Measurements from ENCODE around the gene ALOX12B.

The ALOX12B gene

DNA sequence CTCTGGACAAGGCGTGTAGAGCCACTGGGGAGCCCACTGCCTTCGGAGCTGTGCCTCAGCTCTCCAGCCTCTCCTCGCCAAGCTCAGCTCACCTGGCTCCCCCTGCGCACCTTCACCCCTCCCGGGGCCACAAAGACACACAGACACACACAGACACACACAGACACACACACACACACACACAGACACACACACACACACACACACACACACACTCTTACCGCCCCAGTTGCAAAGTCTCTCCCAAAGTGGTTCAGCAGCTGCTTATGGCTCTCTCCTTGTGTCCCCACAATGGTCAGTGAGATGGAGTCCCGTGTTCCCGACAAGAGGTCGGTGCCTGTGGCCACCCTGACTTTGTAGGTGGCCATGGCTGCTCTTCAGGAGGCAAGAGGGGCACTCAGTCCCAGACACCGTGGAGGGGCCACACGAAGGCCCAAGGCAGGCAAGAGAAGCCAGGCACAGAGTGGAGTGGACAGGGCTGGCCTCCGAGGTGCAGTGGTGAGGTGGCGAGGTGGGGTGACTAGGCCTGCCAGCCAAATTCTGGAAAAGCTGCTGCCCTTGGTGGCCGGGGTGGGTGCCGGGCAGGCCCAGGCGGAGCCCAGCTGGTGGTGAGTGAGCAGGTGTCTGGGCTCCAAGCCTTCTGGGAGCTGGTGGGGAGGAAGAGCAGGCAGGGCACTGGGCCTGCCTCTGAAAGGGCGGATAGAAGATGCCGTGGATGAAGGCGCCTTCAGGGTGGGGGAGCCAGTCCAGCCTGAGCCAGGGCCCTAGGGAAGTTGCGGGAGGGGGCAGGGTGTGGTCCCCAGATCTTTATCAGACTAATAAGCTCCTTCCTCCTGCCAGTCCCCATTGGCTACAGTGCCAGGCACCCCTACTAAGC lies at the start of gene ALOX12B:
Gene ALOX12B (minus strand): TSS at position 642 of the 877 bp plus-strand sequence. CDS start 274 bp downstream, at position 368.
- no peak for DNase-seq

DNA sequence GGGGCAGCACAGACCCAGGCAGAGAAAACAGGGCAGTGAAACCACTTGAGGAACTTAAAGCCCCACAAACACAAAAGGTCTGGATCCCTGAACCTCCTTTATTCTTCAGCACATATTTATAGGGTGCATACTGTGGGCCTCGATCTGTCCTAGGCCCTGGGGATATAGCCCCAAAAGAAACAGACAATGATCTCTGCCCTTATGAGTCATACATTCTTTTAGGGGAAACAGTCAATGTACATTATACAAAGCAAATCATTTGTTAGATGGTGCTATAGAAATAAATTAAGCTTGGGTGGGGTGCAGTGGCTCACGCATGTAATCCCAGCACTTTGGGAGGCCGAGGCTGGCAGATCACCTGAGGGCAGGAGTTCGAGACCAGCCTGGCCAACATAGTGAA lies 46.4 kb upstream of the ALOX12B start:
- DNase-seq: no peak

DNA sequence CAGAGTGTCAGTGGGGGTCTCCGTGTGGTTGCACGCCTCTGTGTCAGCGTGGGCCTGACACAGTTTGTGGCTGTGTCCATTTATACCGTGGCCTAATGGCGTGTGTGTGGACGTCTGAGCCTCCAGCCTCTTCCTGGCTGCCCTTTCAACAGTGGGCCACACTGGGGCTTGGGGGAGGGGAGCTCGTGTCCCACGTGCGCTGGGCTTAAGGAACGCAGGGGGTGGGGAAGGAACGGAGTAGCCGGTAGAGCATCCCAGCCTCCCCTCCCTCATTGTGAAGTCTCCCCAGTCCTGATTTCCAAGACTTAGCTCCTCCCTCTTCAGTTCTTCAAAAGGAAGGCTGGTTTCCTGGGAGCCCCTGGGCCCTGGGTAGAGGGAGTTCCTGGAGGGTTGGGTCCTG lies 45.9 kb upstream of the ALOX12B start:
- no peak for DNase-seq

DNA sequence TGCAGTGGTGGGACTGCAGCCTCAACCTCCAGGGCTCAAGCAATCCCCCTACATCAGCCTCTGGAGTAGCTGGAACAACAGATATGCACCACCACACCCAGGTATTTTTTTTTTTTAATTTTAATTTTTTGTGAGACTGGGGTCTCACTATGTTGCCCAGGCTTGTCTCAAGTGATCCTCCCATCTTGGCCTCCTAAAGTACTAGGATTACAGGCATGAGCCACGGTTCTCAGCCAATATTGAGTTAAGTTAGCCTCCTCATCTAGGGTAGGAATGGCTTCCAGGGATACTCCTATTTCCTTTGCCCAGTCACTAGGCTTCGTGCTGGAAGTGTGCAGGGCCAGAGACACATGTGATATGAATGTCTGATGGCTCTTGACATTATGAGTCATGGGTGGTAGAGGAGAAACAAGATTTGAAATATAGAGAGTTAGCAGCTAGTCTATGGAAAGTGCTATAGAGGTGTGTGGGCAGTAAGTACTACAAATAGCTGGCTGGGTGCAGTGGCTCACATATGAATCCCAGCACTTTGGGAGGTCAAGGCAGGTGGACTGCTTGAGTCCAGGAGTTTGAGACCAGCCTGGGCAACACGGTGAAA lies 44.4 kb upstream of the ALOX12B start:
- no peak for DNase-seq

DNA sequence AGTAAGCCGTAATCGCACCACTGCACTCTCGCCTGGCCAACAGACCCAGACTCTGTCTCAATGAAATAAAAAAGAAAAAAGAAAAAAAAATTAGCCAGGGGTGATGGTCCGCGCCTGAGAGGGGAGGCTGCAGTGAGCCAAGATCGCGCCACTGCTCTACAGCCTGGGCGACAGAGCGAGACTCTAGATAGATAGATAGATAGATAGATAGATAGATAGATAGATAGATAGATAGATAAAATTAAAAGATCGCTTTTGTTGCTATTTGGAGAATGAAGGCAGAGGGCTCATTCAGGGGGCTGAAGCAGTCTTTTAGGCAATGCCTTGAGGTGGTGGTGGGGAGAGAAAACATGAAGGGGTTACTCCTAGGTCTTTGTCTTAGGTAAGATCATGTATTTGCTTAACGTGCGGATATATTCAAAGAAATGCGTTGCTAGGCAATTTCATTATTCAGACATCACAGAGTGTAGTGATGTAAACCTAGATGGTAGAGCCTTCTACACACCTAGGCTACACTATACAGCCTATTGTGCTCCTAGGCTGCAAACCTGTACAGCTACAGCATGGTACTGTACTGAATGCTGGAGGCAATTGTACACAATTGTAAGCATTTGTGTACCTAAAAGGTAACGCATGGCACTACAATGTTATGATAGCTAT lies 40.7 kb upstream of the ALOX12B start:
- DNase-seq: no peak

DNA sequence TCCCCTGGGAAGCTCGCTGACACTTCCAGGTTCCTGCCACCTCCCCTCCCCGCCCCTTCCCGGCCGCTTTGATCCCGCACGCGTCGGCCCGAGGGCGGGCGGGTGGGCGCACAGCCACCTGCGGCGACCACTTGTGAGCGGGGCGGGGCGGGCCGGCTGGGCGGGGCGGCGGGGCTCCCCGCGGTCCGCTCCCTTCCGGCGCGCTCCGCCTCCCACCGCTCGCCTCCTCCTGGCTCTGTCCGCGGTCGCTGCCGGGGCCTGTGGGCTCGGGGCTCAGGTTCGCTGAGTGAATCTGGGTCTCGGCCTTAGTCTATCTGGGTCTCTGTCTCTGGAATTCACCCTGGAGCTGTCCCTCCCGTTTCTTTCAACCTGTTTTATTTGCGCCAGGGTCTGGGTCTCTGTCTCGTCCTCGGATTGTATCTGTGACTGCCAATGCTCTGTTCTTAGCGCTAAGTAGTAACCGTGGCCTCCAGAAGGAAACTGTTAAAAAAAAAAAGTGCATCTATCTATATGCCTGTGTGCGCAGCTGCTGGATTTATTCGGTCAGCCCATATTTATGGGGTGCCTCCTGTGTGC lies 39.1 kb upstream of the ALOX12B start:
- no peak for DNase-seq

DNA sequence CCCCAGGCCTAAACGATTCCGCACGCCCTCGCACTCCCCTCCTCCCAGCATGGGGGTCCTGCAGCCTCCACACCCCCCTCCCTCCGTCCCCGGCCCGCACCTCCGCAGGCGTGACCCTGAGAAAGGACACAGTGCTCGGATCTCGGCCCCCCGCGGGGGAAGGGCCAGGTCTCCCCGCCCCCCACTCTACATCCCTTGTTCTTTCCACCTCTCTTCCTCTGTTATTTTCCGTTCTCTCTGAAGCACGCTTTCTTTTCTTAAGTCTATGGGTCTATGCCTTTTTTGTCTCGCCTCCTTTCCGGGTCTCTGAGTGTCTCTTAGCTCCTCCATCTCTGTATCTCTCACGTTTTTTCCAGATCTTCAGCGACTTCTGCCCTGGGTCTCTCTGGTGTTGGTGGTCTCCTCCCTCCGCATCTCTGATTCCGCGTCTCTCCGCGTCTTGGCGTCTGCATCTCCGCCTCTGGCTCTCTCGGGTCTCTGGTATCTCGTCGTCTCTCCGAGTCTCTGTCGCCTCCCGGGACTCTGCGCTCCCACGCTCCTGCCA lies 38.5 kb upstream of the ALOX12B start:
- DNase-seq: no peak

DNA sequence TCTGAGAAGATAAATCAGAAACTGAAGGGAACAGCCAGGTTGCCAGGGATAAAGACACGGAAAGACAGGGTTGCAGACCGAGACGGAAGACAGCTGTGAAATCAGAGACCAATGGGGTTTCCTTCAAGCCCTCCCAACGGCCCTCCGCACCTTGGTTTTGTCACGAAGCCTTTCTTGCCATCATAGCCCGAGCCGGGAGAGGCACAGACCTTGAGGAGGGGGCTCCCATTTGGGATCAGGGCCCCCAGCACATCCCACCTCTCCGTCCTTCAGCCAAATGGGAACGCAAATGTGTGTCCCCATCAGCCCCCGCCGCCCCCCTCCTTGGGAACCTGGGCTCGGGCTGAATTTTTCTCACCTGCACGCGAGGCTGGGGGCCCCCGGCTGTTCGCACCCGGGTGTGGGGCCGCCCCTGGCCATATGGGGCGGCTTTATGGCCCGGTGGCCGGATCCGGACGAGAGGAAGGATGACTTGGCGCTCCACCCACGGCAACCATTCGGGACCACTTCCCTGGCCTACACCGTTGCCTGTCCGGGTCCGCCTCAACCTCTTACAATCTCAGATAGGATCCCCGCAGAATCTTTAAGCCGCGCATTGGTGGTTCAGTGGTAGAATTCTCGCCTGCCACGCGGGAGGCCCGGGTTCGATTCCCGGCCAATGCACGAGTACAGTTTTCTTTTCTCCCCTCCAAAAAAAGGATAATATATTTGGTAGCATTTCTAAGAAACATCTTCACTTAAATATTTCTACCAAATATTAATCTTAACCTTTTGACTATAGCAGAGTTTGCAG lies 37.8 kb upstream of the ALOX12B start:
- no peak for DNase-seq

DNA sequence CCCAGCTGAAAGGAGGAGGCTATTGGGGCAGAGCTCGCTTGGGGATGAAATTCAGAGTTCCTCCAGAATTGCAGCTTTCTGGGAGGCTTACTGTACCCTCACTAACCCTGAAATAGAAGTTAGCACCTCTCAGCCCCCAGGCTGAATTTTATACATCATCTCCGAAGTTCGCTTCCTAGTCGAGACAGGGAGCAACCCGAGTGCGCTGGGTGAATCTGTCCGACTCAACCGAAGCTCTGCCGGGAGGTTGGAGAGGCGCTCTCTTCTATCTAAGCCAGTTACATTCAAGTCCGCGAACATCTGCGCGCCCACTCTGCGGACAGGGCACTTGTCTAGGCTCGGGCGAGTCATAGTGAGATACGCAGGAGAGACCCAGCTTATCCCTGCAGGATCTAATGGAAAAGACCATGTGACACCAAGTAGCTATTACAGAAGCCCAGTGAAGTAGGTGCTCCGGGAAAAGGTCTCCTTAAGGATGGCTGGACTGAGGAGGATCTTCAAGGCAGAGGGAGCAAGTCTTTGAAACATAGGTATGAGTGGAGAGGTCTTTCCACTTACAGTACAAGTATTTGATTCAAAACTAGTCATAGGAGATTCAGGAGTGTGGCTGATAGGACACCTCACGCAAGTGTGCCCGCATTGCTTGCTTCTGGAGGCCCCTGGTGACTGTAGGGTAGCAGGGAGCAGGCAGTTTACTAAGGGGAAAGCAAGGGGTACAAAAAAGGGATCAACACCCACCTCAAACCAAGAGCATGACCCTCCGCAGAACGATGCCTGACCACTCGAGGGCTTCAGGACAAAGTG lies 37.0 kb upstream of the ALOX12B start:
- DNase-seq: no peak

DNA sequence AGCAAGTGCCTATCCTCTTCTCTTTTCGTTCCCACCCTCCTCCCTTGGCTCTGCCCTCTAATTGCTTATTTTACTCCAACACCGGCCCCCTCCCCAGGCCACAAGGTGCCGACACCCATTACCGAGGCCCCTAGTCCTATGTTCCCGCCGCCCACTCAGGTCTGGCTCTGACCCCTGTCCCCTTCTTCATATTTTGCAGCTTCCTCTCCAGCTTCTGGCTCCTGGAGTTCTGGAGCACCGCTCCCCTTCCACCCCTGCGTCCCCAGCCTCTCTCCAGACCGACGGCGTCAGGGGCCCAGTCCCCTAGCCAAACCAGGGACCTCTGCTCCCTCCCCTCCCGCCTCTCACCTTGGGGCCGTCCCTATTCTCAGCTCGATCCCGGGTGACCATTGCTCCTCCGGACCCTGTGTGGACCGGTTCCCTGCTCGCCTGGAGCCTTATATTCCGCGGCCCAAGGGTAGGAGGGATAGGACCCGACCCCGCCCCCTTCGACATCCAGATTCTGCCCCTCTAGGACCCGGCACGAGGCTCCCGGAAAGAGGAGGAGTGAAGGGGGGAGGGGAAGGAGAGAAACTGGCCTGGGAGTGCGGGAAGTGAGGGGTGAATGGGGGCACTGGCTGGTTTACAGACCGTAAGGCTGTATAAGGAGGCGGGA lies 36.3 kb upstream of the ALOX12B start, which contains the start of gene HES7:
Gene HES7 (minus strand): TSS at position 412 of the 655 bp plus-strand sequence. CDS start 22 bp downstream, at position 390.
- DNase-seq: no peak

DNA sequence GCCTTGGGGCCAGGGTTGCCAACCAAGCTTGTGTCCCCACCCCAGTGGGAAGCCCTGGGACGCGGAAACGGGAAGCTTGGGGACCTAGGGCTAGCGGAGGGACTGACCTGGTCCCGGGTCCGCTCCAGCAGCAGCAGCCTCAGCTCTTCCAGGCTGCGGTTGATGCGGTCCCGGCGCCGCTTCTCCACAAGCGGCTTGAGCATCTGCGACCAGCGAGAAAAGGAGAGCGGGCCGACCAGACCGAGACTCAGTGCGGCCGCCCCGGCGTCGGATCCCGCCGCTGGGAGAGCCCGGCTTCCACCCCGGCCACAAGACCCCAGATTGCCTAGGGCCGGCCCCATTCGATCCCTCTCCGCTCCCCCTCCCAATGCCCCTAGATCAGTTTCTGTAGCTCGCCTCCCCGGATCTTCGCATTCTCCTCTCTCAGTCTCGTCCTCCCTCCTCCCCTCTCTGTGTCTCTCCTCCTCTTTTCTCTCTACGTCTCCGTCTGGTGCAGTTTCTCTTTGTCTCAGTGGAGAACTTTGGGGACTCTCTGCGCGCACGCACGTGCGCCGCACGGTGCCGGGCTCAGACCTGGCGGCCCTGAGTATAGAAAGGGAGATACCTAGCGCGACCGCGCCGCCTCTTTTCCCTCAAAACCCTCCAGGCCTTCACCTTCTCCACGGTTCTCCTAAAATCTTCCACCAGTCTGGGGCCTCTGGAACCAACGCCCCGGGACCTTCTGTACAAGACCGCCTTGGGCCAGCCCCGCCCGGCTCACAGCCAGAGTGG lies 35.6 kb upstream of the ALOX12B start:
- DNase-seq: no peak

DNA sequence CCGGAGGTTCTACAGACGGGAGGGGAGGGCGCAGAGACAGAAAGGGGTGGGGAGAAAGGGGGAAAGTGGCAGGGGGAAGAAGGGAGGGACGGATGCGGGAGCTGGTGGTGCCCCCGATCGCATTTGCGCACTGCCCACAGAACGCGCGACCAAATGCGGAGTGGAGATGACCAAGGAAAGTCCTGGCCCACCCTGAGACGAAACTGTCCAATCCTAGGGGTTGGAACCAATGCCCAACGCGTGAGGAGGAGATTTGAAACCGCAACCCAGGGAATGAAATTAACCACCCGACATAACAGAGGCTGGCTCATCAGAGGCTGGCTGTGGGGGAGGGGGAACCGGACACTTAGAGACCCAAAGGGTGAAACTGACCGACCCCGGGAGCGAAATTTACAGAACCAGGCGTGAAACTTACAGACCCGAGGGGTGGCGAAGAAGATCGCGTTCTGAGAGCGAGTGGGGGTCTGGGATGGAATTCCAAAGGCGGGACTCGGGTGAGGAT lies 35.0 kb upstream of the ALOX12B start:
- DNase-seq: no peak

DNA sequence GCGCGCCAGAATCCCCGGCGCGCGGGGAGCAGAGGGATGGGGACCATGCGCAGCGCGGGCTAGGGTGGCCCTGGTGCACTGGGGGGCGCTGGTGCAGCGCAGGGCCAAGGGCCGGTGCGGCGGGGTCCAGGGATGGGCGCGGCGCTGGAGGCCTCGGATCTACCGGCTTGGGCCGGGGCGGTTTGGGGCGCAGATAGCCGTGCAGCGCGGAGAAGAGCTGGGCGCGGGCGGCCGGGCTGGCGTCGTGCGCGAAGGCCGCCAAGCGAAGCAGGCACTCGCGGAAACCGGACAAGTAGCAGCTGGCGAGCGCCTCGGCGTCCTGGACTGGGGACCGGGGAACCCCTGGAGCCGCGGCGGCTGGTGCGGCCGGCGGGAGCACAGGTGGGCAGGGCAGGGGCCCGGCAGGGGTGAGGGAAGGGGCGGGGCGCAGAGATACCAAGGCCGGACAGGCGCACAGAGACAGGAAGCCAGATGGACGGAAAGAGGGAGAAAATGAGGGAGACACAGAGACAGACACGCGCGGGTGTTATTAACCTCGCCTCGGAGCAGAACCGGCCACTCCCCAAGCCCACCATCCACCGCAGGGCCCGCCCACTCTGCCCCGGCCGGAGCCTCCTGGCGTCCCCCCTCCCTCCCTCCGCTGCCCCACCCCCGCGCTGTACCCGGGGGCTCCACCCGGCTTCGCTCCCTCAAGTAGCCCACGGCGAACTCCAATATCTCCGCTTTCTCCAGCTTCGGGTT lies 34.3 kb upstream of the ALOX12B start:
- no peak for DNase-seq

DNA sequence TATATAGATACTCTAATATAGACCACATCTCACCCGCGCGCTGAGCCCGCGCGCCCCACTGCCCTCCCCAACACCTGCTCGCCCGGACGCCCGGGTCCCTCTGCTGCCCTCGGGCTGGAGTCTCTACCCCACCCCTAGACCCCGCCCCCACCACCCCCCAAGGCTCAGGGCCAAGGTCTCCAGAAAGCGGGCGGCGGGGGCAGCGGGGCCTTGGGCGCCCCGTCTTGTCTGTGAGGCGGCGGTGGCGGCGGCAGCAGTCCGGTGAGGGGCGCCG lies 33.8 kb upstream of the ALOX12B start:
- DNase-seq: no peak

DNA sequence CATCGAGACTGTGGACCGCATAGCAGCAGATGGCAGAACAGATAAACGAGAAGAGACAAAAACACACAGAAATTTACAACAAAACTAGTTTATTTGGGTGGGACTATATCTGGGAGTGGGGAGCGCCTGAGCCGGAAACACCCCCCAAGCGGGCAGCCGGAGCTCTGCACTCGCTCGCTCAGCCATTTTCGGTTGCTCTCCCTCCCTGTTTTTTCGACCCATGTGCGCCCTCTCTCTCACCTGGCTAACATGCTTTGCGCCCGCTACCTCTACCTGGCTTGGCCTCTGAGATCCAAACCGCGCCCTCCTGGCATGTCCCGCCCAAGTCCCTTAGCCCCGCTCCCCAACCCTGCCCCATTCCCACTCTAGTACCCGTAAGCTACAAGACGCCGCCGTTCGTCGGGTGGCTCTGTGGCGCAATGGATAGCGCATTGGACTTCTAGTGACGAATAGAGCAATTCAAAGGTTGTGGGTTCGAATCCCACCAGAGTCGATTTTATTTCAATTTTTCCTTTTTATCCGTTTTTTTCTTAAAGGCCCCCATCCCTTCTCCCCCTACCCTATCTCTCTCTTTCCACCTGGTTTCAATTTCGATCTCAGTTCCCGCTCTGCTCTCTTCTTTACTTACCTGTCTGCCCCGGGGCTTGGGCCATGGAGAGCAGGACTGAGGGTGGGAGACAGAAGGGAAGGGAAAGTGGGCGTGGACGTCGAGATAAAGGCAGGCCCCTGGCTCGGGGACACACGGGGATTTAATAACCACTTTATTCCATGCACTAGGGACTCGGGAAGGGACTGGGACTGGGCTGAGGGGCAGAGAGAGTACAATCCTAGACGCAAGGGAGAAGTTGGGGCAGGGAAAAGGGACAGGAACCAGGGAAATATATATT lies 33.2 kb upstream of the ALOX12B start:
- DNase-seq: no peak

DNA sequence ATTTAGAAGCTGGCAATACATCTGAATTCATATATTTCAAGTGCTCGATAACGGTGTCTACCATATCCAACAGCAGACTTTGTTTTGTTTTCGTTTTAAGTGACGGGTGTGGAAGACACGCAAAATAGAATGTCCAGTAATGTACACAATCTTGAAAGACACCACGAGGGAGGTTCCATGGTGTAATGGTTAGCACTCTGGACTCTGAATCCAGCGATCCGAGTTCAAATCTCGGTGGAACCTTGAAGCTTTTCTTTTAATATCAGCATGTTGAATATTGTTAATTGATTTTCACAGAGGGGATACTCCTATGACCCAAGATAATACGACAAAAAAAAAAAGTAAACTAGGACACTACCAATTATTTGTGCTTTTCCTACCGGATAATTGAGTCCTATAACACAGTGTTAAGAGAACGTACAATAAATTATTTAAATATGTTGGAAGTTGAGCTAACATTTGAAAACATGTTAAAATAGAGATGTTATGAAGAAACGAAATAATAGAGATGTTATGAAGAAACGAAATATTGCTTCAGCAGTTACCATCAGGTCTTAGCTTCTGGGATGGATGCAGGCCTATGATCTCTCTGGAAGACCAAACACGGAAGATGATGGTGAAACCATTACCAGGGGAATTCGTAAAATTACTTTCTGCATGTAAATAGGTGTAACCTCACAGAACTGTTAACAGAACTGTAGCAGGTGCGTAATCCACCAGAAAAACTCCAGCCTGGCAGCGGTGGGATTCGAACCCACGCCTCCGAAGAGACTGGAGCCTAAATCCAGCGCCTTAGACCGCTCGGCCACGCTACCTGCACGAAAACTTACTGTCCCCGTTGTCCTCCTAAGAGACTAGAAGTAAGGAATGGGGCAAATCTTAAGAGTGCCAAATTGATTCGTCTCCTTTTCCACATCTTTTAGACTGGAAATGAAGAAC lies 32.3 kb upstream of the ALOX12B start:
- no peak for DNase-seq

Data from amniotic stem cell (primary cell).